HepG2 (cell line): ENCODE data around the gene SLC48A1. TPM values are rescaled to one million over a fixed set of nuclear protein-coding genes. Genes with fewer than 3 reads are reported as not detected.

ENCODE experiments used
- ATAC-seq: fragments of 200-7000 bp; cut with Tn5 transposase; 3 replicates; pipeline ENCODE4 v1.9.1; 2020; ENCODE audit warnings: mild to moderate bottlenecking, moderate library complexity
- BruUV-seq: library from RNA; stranded (reverse); fragments of 400-500 nt; replicated peaks from 2 replicates; lab custom pipeline; 2021; lab: Mats Ljungman, UMichigan
- CTCF ChIA-PET: fragments of 300-600 bp; formaldehyde crosslinking; extraction: SDS; loops from one replicate; lab custom pipeline; 2021; ENCODE audit warnings: low total read pairs, inconsistent platforms, low intra/inter-chr PET ratio; lab: Yijun Ruan, JAX
- POLR2A ChIA-PET: fragments of 350-600 bp; sonication (Branson Sonifier 250); formaldehyde crosslinking; loops from one replicate; lab custom pipeline; 2020; ENCODE audit warnings: antibody characterized with exemption, inconsistent platforms; lab: Yijun Ruan, JAX
- DNase-seq: peaks from one replicate; pipeline ENCODE4 v3.0.0-alpha.2; 2015; ENCODE audit warnings: low spot score
- FAIRE-seq: peaks from 3 replicates; lab custom pipeline; 2011; peaks lifted over from hg19 to GRCh38; lab: Jason Lieb, UNC
- H2AFZ ChIP-seq: one replicate; pipeline ENCODE4 v1.6.1; 2011; ENCODE audit warnings: low read length, inconsistent platforms
- H3K27ac ChIP-seq: fragments of 300-600 bp; 3 replicates; pipeline ENCODE4 v1.8.0; 2011; ENCODE audit warnings: mixed run types, mild to moderate bottlenecking, mixed read lengths, low read length, inconsistent platforms; ENCODE audit not compliant: insufficient read depth; ENCODE audit errors: extremely low read length
- H3K27me3 ChIP-seq, 2 experiments: fragments of 200-600 bp in 1 of 2; 2 replicates in 1 of 2; 3 replicates in 1 of 2; pipeline versions ENCODE4 v1.6.0 to v1.8.0; 2011; ENCODE audit warnings: low read length in 2 of 2, mild to moderate bottlenecking in 2 of 2, moderate library complexity in 2 of 2, inconsistent platforms in 1 of 2; ENCODE audit not compliant: insufficient read depth in 2 of 2, control insufficient read depth in 1 of 2
- H3K36me3 ChIP-seq, 2 experiments: fragments of 200-600 bp in 1 of 2; replicated peaks in 1 of 2; 2 replicates in 1 of 2; 3 replicates in 1 of 2; pipeline versions ENCODE4 v1.5.1 to v1.8.0; 2011; ENCODE audit warnings: low read length in 2 of 2, inconsistent platforms in 1 of 2; ENCODE audit not compliant: insufficient read depth in 2 of 2, control insufficient read depth in 1 of 2
- H3K4me1 ChIP-seq: 2 replicates; pipeline ENCODE4 v1.5.1; 2012; ENCODE audit warnings: low read length, inconsistent platforms; ENCODE audit not compliant: insufficient read depth
- H3K4me2 ChIP-seq: 2 replicates; pipeline ENCODE4 v1.6.0; 2011; ENCODE audit warnings: low read depth, low read length, inconsistent platforms
- H3K4me3 ChIP-seq, 3 experiments: fragments of 200-600 bp in 1 of 3; sonication (generic), shearing (Covaris generic) in 1 of 3; replicated peaks in 1 of 3; 2 replicates each; pipeline ENCODE4 v1.5.1; 2011 to 2016; ENCODE audit warnings: low read length in 3 of 3, inconsistent platforms in 2 of 3, low read depth in 2 of 3, mild to moderate bottlenecking in 2 of 3, control low read depth in 1 of 3, mixed read lengths in 1 of 3; ENCODE audit not compliant: insufficient read depth in 1 of 3
- H3K79me2 ChIP-seq: one replicate; pipeline ENCODE4 v1.6.1; 2011; ENCODE audit warnings: low read length, inconsistent platforms; ENCODE audit not compliant: insufficient read depth
- H3K9ac ChIP-seq: 2 replicates; pipeline ENCODE4 v1.6.0; 2011; ENCODE audit warnings: mild to moderate bottlenecking, low read depth, low read length, inconsistent platforms; ENCODE audit not compliant: insufficient read depth
- H3K9me3 ChIP-seq: 2 replicates; pipeline ENCODE4 v1.5.1; 2012; ENCODE audit warnings: mild to moderate bottlenecking, low read length
- H4K20me1 ChIP-seq: 2 replicates; pipeline ENCODE4 v1.6.0; 2011; ENCODE audit warnings: inconsistent platforms, mild to moderate bottlenecking, low read length, moderate library complexity; ENCODE audit not compliant: insufficient read depth
- ATF7 ChIP-seq, 2 experiments: fragments of 450-650 bp in 1 of 2; sonication (generic) in 1 of 2; formaldehyde crosslinking in 1 of 2; IDR thresholded peaks; 2 replicates each; pipeline versions ENCODE4 v1.4.0 to v1.6.1; 2016 to 2020; ENCODE audit warnings: antibody characterized with exemption in 1 of 2, mild to moderate bottlenecking in 1 of 2, missing genetic modification reagents in 1 of 2
- CSRNP1 ChIP-seq: sonication (generic); formaldehyde crosslinking; IDR thresholded peaks from 2 replicates; pipeline ENCODE4 v1.8.1; 2023; ENCODE audit warnings: mild to moderate bottlenecking, missing genetic modification reagents
- E2F1 ChIP-seq: sonication (generic); formaldehyde crosslinking; IDR thresholded peaks from 2 replicates; pipeline ENCODE4 v1.5.0; 2020; ENCODE audit warnings: missing genetic modification reagents
- HMG20B ChIP-seq: conservative IDR thresholded peaks from 2 replicates; pipeline ENCODE4 v1.6.1; 2016; ENCODE audit warnings: missing genetic modification reagents, missing compliant biosample characterization
- HOXA5 ChIP-seq: sonication (generic); formaldehyde crosslinking; IDR thresholded peaks from 2 replicates; pipeline ENCODE4 v1.4.0; 2020; ENCODE audit warnings: missing genetic modification reagents
- PITX1 ChIP-seq: sonication (generic); formaldehyde crosslinking; IDR thresholded peaks from 2 replicates; pipeline ENCODE4 v1.5.1; 2020; ENCODE audit warnings: mild to moderate bottlenecking, missing genetic modification reagents
- ZNF503 ChIP-seq: sonication (generic); formaldehyde crosslinking; IDR thresholded peaks from 2 replicates; pipeline ENCODE4 v1.4.0; 2020; ENCODE audit warnings: missing genetic modification reagents
- ZNF709 ChIP-seq: sonication (generic); formaldehyde crosslinking; IDR thresholded peaks from 2 replicates; pipeline ENCODE4 v1.5.0; 2020; ENCODE audit warnings: mild to moderate bottlenecking, missing genetic modification reagents
- WGBS: methylation state at CpG from one replicate; pipeline ENCODE4 v1.1.6; 2017; ENCODE audit warnings: low lambda C conversion rate; 5-methylcytosine and 5-hydroxymethylcytosine counted together
- in situ Hi-C: cut with HindIII; loops from 2 replicates; pipeline ENCODE4 v1.10.0; 2017; ENCODE audit warnings: low pct_unique_long_range_greater_than_20kb; ENCODE audit not compliant: extremely low pct_ligation_motif_present
- intact Hi-C: fragments of 100-400 bp; cut with micrococcal nuclease; formaldehyde crosslinking; loops from one replicate; pipeline ENCODE4 v1.10.0; 2022; ENCODE audit not compliant: unreplicated experiment
- polyA plus RNA-seq, 8 experiments: library from polyadenylated mRNA; depleted of rRNA in 3 of 8; stranded (reverse) in 7 of 8; unstranded in 1 of 8; fragments of >200 nt; fragmentation: Illumina TruSeq in 4 of 8; extraction: Trizol in 4 of 8; gene quantifications; 2 replicates each; pipeline versions ENCODE4 v1.2.1 to v1.2.3, GENCODE V29; 2011 to 2016; ENCODE audit warnings: low read depth in 4 of 8, missing spikeins in 1 of 8, mixed read lengths in 1 of 8; ENCODE audit not compliant: insufficient read depth in 1 of 8
- total RNA-seq, 5 experiments: library from RNA; depleted of rRNA; stranded (reverse); fragments of >200 nt; fragmentation: Illumina TruSeq; extraction: Trizol; gene quantifications; 2 replicates each; pipeline ENCODE4 v1.2.3, GENCODE V29; 2016; ENCODE audit warnings: low read depth in 1 of 5

Gene SLC48A1
- total and polyA plus RNA-seq, 2 of the 13 experiments (the other 11 are each of a cell fraction or from before 2014, with no cell fraction given): 2.2 to 3.7 TPM

GRCh38 chr12:47777151-47777550 lies 4.1 kb downstream of the SLC48A1 start:
- no peak overlapping the region for H3K4me3 ChIP-seq
- H3K4me2 ChIP-seq: no peak overlapping the region
- no TSS peak for BruUV-seq
- ATAC-seq (no peak), FAIRE-seq (no peak), DNase-seq (no peak)
- H3K27me3 ChIP-seq: peaks cover 1 to 6% of the 10 kb centered on the region in 2 experiments; a peak in 2 of 5 replicates
- POLR2A ChIA-PET: interaction anchor here (0.8 to 0.9 kb wide), 2 partner anchors 41 to 44 kb away, joined by 3 read pairs; no protein-coding TSS in a partner anchor
- H3K9me3 ChIP-seq: no peaks in the 10 kb centered on the region
- CTCF ChIA-PET: interaction anchor here (3.6 kb wide), 1 partner anchor 61 kb away, joined by 56 read pairs; no protein-coding TSS in a partner anchor
- in situ Hi-C loops: loop anchor here (5.0 kb wide), 2 partner anchors 35 to 65 kb away; no protein-coding TSS in a partner anchor
- H3K9ac ChIP-seq: no peak overlapping the region
- H3K36me3 ChIP-seq: no peaks in the 10 kb centered on the region; a peak in 1 of 5 replicates
- H4K20me1 ChIP-seq: no peaks in the 10 kb centered on the region
- H2AFZ ChIP-seq: no peak overlapping the region
- H3K4me1 ChIP-seq: peaks cover 36% of the 10 kb centered on the region
- TF ChIP-seq ZNF503 (CRISPR knock-in tag): no peak
- no peak for TF ChIP-seq ZNF709 (CRISPR knock-in tag)
- no peak for TF ChIP-seq PITX1
- no peak for TF ChIP-seq HOXA5 (CRISPR knock-in tag)
- no peak for TF ChIP-seq CSRNP1
- no peak for TF ChIP-seq E2F1 (CRISPR knock-in tag)
- no peak for TF ChIP-seq ATF7 (IDR thresholded peaks at IDR 0.05)
- TF ChIP-seq ATF7 (CRISPR knock-in tag; IDR thresholded peaks at IDR 0.05): no peak
- no peak for TF ChIP-seq HMG20B
- no peaks in the 10 kb centered on the region for H3K79me2 ChIP-seq
- intact Hi-C loops: loop anchor here (5.0 kb wide), 1 partner anchor 125 kb away; no protein-coding TSS in a partner anchor
- 71% methylated on average over 1 of the region's 1 CpG for WGBS
- H3K27ac ChIP-seq: no peak overlapping the region
